Stimulated activated CD8-positive, alpha-beta memory T cell treated with anti-CD3 and anti-CD28 coated beads, Interleukin-7, amount 100 ng/mL, for 48 hours (primary cell): ENCODE data around the gene KLC1.
"Not testable (repeated sequence)": the region's sequence is repeated elsewhere in the genome, so short reads cannot be mapped to it uniquely, and the experiment has no call there.

Source experiments
- DNase-seq, 2 donors: peaks; one replicate each; pipeline ENCODE4 v3.0.0-alpha.2; 2020; ENCODE audit warnings: low read depth in 1 of 2; ENCODE audit errors: extremely low read depth in 1 of 2

The KLC1 gene

DNA sequence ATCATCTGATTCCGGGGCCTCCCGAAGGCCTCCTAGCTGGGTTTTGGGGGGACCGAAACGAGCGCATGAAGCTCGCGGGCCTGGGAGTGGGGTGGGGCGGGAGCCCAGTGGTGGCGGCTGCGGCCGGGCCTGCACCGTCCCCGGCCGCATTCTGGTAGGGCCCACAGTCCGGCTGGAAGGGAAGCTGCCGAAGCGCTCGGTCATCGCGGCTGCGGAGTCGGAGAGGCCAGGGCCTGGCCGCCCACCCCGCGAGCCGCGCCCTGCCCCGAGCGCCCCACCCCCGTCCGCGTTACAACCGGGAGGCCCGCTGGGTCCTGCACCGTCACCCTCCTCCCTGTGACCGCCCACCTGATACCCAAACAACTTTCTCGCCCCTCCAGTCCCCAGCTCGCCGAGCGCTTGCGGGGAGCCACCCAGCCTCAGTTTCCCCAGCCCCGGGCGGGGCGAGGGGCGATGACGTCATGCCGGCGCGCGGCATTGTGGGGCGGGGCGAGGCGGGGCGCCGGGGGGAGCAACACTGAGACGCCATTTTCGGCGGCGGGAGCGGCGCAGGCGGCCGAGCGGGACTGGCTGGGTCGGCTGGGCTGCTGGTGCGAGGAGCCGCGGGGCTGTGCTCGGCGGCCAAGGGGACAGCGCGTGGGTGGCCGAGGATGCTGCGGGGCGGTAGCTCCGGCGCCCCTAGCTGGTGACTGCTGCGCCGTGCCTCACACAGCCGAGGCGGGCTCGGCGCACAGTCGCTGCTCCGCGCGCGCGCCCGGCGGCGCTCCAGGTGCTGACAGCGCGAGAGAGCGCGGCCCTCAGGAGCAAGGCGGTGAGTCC lies at the start of gene KLC1:
Gene KLC1 (plus strand): TSS at position 528 of the 819 bp plus-strand sequence. CDS start 25,354 bp downstream, outside the sequence.
- peak; percentile 63 to 72 for DNase-seq

DNA sequence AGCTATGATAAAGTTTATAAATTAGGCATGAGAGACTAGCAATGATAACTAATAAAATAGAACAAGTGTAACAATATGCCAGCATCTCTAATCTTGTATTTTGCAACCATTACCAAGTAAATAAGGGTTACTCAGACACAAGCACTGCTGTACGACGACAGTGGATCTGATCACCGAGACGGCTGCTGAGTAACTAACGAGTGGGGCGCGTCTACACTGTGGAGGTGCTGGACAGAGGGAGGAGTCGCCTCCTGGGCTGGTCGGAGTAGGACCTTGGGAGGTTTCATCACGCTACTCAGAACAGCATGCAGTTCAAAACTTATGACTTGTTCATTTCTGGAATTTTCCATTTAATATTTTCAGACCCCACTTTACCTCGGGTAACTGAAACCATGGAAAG lies 47.8 kb upstream of the KLC1 start:
- no peak for DNase-seq

- no peak for DNase-seq
Observed at GRCh38 chr14:103581954-103582703, 46.9 kb upstream of the KLC1 start.

- DNase-seq: no peak
Observed at GRCh38 chr14:103584326-103584915, 44.6 kb upstream of the KLC1 start.

GRCh38 chr14:103593577-103593976 lies 35.4 kb upstream of the KLC1 start:
- DNase-seq: no peak

DNA sequence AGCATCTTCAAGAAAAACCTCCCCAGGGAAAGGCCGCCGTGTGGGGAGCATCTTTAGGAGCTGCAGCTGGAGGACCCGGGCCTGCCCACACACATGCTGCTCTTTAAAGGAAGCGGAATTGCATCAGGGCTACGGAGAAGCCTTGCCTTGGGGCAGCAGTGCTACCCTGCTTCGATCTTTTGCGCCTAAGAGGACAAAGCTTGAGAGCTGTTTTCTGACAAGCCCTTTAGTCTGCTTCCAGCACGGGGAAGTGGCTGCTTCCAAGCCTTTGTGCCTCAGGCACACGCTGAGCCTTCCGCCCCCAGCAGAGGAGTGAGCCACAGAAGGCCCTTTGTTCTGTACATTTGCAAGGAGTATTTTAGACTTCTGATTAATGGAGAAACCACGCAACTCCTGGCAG lies 34.7 kb upstream of the KLC1 start:
- DNase-seq: no peak

DNA sequence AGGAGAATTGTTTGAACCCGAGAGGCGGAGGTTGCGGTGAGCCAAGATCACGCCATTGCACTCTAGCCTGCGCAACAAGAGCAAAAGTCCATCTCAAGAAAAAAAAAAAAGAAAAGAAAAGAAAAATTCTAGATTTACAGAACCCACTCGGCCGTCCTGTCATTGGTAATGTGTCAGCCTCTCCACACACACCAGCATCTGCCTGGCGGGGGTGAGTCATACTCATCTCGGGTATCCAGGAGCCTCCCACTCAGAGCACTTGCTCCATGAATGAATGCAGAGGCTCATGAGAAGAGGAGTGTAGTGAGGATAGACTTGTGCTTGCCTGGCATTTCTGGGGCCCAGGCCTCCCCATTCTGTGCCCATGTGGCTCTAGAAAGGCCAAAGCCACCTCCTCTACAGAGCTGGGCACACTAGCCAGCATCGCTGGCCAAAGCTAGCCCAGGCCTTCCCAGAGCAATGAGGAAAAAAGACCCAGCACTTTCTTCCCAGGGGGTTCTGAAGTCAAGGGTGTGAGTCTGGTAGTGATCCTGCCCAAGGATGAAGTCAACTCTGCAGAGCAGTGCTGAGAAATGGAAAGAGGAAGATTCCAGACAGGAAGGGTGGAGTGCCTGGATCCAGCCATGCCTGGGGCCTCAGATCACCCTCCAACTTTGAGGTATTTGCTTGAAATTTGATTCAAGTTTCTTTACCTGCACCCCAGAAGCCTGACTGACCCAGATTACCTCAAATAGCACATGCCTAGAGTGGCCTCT lies 31.2 kb upstream of the KLC1 start:
- peak in 1 of 2 donors; percentile 11 for DNase-seq

- no peak for DNase-seq
Observed at GRCh38 chr14:103600503-103600902, 28.5 kb upstream of the KLC1 start.

- DNase-seq: no peak
Observed at GRCh38 chr14:103604620-103605019, 24.4 kb upstream of the KLC1 start.

DNA sequence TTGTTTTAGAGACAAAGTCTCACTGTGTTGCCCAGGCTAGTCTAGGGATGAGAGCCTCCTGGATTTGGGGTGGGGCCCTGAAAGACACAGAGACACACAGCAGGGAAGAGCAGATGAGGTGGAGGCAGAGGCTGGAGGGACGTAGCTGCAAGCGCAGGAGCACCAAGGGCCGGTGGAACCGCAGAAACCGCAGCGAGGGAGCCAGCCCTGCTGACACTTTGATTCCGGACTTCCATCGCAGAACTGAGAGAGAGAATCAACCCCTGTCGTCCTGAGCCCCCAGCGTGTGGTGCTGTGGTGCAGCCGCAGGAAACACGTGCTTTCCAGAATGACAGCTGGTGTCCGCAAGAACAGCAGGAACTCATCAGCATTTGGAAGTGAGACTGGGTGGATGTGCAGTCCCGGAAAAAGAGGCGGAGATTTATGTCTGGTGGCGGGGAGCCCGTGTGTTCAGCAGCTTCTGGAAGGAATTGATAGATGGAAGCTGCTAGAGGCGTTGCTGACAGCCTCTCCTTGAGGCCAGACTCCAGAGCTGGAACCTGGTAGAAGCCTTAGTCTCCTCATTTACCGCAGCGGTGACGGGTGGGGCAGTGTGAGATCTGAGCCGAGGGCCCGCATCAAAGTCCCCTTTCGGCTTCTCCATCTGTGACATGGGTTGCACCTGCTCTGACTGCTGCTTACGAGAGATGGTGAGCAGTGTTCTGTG lies 21.9 kb upstream of the KLC1 start:
- DNase-seq: peak; percentile 36 to 42

DNA sequence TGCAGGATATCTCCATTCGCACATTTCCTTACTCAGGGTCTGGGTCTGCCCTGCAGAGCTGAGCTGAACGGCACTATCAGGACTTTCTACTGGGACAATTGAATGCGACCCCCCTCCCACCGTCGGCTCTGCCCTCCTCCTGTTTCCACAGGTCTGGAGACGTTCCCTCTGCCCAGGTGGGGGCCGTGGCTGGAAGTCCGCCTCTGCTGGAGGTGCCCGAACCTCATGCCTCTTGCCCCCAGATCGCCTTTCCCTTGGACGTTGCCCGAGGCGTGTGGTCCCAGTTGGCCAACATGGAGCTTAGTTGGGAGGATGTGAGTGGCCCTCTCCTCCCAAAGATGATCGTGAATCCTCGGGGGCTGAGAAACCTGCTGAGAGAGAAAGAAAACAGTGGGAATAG lies 21.2 kb upstream of the KLC1 start:
- no peak for DNase-seq

DNA sequence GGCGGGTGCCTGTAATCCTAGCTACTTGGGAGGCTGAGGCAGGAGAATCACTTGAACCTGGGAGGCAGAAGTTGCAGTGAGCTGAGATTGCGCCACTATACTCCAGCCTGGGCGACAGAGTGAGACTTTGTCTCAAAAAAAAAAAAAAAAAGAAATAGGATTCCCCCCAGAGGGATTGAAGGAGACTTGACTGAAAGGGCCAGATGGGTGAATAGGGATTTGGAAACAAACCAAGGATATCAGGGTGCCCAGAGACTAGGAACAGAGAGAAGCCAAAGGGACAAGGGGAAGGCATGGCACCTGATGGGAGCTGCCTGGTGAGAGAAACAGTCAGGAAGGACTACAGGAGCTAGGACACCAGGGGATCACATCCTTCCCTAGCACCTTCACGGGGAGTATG lies 19.9 kb upstream of the KLC1 start:
- not testable (repeated sequence) for DNase-seq

DNA sequence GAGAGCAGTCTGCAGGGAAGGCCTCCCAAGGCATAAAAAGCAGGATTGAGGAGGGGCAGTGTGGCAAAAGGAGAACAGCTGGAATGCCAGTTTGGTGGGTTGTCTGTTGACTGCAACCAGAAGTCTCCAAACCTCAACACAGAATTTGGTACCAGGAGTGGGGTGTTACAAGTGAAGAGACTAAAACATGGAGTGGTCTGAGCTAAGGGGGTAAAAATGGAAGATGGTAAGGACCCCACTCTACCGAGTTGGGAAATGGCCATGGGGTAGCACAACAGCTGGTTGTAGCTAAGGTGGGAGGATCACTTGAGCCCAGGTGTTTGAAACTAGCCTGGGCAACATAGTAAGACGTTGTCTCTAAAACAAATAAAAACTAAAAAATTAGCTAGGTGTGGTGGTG lies 17.8 kb upstream of the KLC1 start:
- DNase-seq: no peak

DNA sequence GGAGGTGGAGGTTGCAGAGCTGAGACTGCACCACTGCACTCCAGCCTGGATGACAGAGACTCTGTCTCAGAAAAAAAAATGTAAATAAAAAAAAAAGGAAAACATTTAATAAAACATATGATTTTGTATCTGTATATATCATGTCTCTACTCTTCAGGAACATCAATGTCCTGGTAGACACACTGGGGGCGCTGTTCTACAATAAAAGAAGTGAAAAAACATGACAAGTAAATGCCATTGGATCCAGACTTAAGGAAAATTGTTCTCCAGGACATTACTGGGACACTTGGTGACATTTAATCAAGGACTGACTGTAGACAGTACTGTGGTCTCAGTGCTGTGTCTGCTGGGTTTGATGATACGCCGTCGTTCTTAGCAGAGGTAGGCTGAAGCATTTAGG lies 15.5 kb upstream of the KLC1 start:
- no peak for DNase-seq

DNA sequence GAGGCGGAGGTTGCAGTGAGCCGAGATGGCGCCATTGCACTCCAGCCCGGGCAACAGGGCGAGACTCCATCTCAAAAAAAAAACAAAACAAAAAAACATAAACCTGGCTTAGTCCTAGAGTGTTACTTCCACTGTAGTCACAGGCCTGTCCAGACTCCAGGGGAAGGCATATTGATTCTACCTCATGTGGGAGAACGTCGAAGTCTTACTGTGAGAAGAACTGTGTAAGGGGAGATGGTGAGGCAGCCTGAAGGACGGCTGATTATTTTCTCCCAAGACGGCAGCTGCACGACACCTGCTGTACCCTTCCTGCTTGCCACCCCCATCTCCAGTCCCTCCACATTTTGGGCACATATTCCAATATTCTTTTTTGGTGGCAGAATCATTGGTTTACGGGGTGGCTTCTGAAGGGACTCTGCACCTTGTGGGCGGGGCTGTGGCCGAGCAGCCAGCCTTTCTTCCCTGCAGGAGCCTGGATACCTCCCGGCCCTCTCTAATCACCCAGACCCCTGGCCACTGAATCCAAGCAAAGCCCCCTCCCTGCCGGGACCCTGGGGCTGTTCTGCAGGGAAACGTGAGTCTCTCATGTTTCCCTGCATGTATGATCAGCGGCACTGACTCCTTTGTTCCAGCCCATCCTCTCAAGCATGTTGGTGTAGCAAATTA lies 12.2 kb upstream of the KLC1 start:
- no peak for DNase-seq

DNA sequence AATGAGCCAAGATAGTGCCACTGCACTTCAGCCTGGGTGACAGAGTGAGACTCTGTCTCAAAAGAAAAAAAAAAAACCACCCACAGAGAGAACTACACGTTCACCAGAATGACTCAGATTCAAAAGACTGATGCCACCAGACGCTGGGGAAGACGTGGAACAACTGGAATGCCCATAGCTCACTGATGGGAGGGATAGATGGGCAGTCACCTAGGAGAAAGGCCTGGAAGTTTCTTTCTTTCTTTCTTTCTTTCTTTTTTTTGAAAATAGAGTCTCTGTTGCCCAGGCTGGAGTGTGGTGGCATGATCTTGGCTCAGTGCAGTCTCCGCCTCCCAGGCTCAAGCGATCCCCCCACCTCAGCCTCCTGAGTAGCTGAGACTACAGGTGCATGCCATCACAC lies 10.0 kb upstream of the KLC1 start:
- no peak for DNase-seq

DNA sequence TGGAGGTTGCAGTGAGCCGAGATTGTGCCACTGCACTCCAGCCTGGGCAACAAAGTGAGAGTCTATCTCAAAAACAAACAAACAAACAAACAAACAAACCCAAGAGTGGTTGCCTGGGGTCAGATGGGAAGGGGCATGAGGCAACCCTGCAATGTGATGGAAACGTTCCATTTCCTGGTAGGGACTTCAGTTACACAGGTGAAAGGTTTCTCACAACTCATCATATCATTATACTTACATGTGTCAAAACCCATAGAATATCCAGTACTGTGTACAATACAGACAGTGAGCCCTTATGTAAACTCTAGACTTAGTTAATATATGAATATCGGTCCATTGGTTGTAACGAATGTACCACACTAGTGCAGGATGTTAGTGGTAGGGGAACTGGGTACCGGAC lies 7.2 kb upstream of the KLC1 start:
- no peak for DNase-seq

- no peak for DNase-seq
Observed at GRCh38 chr14:103623308-103623707, 5.7 kb upstream of the KLC1 start.

- no peak for DNase-seq
Observed at GRCh38 chr14:103623883-103624482, 5.0 kb upstream of the KLC1 start.

- DNase-seq: no peak
Observed at GRCh38 chr14:103624860-103625259, 4.2 kb upstream of the KLC1 start.
